ENCODE results near the gene KPNB1. TPM values are rescaled to one million over a fixed set of nuclear protein-coding genes. Genes with fewer than 3 reads are reported as not detected.

KPNB1 gene
- total and polyA plus RNA-seq, 7 donors, result 78.0 to 323 (median 192) TPM

- no peak for TF ChIP-seq CTCF (IDR thresholded peaks at IDR 0.05)
- Histone ChIP-seq H3K4me1 (peaks cover 34% of the 10 kb centered on the region), H3K27me3 (ENCODE audit: insufficient read depth in 3 of 3, low read length in 2 of 3) (no peaks in the 10 kb centered on the region), H3K9me3 (no peaks in the 10 kb centered on the region), H3K4me3 (peak overlapping the region; percentile 8), H3K27ac (peak overlapping the region; percentile 81), H3K36me3 (ENCODE audit: insufficient read depth in 1 of 2, low read depth in 1 of 2) (peaks cover 18 to 96% of the 10 kb centered on the region in 2 donors)
- intact Hi-C loops (cut with DNase I), result no loop called here
- no peak for ATAC-seq
- no peak for DNase-seq
- WGBS, 3 donors, result 77 to 82% (median 80%) methylated on average over 3 of the region's 3 CpGs
Observed at GRCh38 chr17:47620503-47621245, 29.0 kb upstream of the KPNB1 start.

DNA sequence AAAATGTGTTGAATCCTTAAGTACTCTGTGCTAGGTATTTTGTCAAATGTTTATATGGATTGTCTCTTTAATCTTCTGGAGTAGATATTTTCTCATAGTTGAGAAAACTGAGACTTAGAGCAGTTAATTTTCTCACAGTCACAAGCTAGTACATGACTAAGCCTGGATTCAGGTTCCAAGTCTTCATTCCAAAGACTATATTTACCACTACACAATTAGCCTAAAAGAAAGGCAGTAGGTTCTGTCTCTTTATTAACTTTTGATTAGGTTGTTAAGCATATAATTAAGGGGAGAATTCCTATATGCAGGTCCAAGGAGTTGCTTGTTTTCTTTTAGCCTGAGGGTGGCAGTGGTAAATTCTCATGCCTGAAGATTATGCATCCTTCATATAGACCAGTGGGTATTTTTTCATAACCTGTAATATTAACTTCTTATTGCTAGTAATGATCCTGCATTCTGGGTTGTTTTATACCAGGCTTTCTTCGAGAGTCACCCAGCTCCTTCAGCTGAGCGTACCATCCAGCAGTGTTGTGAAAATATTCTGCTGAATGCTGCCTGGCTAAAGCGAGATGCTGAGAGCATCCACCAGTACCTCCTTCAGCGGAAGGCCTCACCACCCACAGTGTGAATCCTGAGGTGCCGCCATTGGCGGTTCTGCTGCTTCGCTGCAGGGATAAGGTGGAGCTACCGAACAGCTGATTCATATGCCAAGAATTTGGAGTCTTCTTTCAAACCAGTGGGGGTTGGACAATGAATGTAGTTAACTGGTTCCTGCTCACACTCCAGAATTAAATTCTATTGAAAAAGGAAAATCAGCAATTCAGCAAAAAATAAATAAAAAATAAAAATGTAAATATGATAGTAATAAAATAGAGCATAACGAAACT lies 28.2 kb upstream of the KPNB1 start:
- peak; percentile 4 for TF ChIP-seq CTCF (IDR thresholded peaks at IDR 0.05)
- WGBS, 3 donors, result 33 to 43% (median 36%) methylated on average over 9 of the region's 9 CpGs
- intact Hi-C loops (cut with DNase I), result no loop called here
- peak; percentile 48 to 78 for DNase-seq
- H3K4me1 ChIP-seq, result peaks cover 34% of the 10 kb centered on the region
- H3K27ac ChIP-seq, result peak overlapping the region; percentile 81
- H3K27me3 ChIP-seq (ENCODE audit: insufficient read depth in 3 of 3, low read length in 2 of 3), result no peaks in the 10 kb centered on the region
- H3K9me3 ChIP-seq, result no peaks in the 10 kb centered on the region
- ATAC-seq, result peak; percentile 89 to 93 (median 90)
- H3K4me3 ChIP-seq, result peak overlapping the region; percentile 8
- H3K36me3 ChIP-seq (ENCODE audit: insufficient read depth in 1 of 2, low read depth in 1 of 2), result peaks cover 13 to 87% of the 10 kb centered on the region in 2 donors

DNA sequence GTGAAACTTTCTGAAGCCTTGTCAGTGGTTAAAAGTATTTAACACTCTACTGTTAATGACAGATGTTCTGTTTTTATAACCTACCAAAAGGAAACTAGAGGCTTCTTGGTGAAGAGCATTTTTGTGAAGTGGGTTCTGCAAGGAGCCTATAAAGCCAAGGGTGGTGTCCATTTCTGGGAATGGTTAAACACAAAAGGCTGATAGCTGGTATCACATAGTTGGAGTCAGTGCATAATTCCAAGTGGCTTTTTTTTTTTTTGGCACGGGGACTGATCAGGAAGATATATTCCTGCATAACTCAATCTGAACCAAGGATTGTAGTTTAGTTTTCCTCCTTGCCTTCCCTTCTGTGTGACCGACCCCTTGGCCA lies 27.6 kb upstream of the KPNB1 start:
- WGBS, 3 donors, result 41 to 43% (median 43%) methylated on average over 2 of the region's 2 CpGs
- H3K4me1 ChIP-seq, result peaks cover 34% of the 10 kb centered on the region
- peaks cover 13 to 81% of the 10 kb centered on the region in 2 donors for H3K36me3 ChIP-seq (ENCODE audit: insufficient read depth in 1 of 2, low read depth in 1 of 2)
- no peak for ATAC-seq
- no peak for DNase-seq
- intact Hi-C loops (cut with DNase I), result no loop called here
- H3K4me3 ChIP-seq, result no peak overlapping the region
- H3K27ac ChIP-seq, result peak overlapping the region; percentile 81
- H3K9me3 ChIP-seq, result no peaks in the 10 kb centered on the region
- no peak for TF ChIP-seq CTCF (IDR thresholded peaks at IDR 0.05)
- no peaks in the 10 kb centered on the region for H3K27me3 ChIP-seq (ENCODE audit: insufficient read depth in 3 of 3, low read length in 2 of 3)

GRCh38 chr17:47624727-47625068 lies 25.0 kb upstream of the KPNB1 start:
- DNase-seq (no peak), ATAC-seq (no peak)
- Histone ChIP-seq H3K36me3 (ENCODE audit: insufficient read depth in 1 of 2, low read depth in 1 of 2) (peaks cover 5 to 55% of the 10 kb centered on the region in 2 donors), H3K27ac (no peak overlapping the region), H3K27me3 (ENCODE audit: insufficient read depth in 3 of 3, low read length in 2 of 3) (no peaks in the 10 kb centered on the region), H3K9me3 (no peaks in the 10 kb centered on the region), H3K4me1 (peaks cover 31% of the 10 kb centered on the region), H3K4me3 (no peak overlapping the region)
- 33 to 50% (median 40%) methylated on average over 1 of the region's 1 CpG for WGBS, 3 donors
- no peak for TF ChIP-seq CTCF (IDR thresholded peaks at IDR 0.05)
- intact Hi-C loops (cut with DNase I), result no loop called here
